ENCODE data around the gene INSIG2. TPM values are rescaled to one million over a fixed set of nuclear protein-coding genes. Genes with fewer than 3 reads are reported as not detected.
A peak's percentile ranks its signal among the peaks of the same experiment; 100 is the strongest.

Gene INSIG2
- total RNA-seq, 2 donors from 2014 or later, result 15.2 to 15.9 TPM

DNA sequence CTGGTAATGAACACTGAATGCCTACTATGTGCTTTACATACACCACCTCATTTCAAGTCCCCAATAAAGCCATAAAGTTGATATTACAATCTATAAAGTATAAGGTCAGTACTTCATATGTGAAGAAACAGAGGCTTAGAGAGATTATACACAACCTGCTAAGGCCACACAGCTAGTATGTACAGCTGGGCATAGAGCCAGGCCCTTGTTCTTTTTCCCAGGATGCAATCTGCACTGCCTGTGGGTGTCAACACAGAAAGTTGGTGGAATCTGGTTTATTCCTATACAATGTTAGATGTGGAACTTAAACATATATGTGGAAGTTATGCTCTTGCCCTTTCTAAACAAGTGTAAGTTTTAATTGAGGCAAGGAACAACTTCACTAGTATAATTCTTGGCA lies 32.8 kb downstream of the INSIG2 start:
- ATAC-seq (no peak), DNase-seq (no peak)
- intact Hi-C loops (cut with DNase I), result no loop called here

DNA sequence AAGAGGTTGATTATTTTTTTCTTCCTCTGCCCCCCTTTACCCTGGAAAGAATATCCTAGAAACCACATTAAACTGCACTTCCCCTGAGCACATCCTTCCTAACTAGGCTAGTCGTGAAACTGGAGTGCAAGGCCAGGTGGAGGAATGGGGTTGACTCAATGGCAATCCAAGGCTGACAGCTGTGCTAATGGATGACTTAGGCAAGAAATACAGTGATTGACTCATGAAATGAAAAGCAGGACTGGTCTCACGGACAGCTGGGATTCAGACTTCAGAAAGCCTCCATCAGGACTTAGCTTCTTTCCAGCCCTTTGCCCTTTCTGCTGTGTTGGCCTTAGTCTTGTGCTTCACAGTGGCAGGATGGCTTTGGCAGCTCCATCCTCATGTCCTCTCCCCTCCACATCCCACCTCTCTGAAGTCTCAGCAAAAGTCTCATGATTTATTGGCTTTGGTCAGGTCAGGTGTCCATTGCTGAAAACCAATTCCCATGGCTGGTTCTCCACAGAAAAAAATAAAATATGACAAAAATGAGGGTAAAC lies 33.8 kb downstream of the INSIG2 start:
- DNase-seq (no peak), ATAC-seq (no peak)
- intact Hi-C loops (cut with DNase I), result no loop called here

DNA sequence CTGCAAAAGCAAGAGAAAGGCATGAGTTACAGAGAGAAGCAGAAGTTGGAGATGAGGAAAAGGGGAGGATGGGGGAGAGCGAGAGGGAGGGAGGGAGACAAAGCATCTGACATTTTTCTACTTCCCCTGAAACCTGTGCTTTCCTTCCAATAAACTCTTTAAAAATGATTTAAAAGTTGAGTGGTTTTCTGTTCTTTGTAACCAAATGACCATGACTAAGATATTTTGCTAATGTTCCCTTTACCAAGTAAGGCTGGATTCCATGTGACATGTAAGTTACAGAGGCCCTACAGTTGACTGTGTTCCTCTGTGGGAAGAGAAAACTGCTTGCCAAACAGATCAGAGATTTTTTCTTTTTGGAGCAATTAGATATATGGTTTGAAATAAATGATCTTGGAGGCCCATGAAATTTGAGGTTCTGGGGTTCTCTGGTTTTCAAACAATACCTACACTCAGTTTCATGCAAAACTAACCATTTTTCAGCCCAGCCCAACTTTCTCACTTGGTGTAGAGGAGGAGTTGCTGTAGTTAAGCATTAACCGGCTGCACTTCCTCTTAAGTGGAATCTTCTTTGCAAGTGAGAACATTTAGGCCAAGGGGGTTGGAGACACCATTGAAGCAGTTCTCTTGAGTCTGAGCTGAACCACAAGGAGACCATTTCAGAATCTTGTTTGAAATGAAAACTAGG lies 34.5 kb downstream of the INSIG2 start:
- peak in 1 of 2 donors; percentile 35 for ATAC-seq
- DNase-seq, result no peak
- intact Hi-C loops (cut with DNase I), result no loop called here

DNA sequence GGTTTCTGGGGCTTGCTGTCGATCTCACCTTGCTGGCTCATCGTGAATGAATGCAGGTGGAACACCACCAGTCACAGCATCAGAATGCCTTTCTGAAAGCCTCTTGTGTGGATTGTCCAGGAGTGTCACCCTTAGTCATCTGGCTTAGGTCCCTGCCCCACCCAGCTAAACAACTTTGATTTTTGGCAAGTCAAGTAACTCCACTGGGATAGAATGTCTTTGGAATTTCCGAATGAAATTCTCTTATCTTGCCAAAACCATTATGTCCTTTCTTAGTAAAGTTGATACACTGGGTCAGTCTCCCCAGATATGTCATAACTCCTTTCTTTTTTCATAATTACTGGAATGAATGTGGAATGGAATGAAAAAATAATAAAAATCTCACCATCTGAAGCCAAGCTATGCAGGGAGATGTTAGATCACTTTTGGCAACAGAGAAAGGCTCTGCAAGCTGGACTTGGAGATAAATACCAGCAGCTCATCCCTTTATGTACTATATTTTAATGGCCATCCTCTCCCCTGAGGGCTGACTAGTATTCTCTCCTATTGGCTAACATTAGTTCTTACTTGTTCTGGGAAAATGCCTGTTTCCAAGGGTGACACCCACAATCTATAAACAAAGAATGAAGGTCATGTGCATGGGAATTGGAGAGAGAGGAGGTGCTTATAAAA lies 35.4 kb downstream of the INSIG2 start:
- intact Hi-C loops (cut with DNase I), result no loop called here
- DNase-seq (peak; percentile 34), ATAC-seq (peak; percentile 56 to 70)

DNA sequence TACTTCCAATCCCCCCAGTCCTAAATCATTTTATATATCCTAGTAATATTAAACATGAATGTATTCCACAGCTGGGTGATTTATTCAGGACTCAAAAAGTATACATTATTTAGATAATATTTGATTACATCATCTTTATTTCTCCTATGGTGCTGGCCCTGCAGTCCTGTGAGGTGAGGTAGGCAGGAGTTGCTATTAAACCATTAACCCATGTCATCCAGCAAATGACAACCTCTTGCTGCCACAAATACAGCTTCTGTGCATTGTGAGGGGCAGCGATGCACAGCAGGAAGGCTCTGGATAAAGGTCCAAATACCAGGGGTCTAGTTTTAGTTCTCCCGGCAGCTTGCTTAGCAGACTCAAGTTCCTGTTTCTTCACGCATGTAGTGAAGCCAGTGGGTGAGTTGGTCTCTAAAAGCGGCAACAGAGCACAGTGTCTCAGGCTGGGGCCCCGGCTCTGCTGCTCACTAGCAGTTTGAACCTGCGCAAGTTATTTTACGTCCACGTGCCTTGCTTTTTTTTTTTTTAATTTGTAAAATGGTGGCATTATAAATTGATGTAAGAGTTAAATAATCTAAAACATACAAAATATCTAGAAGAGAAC lies 36.1 kb downstream of the INSIG2 start:
- DNase-seq (no peak), ATAC-seq (no peak)
- intact Hi-C loops (cut with DNase I), result no loop called here

DNA sequence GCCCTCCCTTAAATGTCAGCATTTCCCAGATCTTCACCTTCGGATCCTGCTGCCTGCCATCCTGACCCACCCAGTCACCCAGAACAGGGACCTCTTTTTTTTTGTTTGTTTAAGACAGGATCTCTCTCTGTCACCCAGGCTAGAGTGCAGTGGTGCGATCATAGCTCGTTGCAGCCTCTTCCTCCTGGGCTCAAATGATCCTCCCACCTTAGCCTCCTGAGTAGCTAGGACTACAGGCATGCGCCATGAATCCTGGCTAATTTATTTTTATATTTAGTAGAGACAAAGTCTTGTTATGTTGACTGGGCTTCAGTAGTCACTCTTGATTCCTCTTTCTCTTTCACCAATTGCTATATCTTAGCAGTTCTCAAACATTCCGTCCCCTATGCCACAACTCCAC lies 39.0 kb downstream of the INSIG2 start:
- no peak for DNase-seq
- ATAC-seq, result no peak
- intact Hi-C loops (cut with DNase I), result no loop called here

DNA sequence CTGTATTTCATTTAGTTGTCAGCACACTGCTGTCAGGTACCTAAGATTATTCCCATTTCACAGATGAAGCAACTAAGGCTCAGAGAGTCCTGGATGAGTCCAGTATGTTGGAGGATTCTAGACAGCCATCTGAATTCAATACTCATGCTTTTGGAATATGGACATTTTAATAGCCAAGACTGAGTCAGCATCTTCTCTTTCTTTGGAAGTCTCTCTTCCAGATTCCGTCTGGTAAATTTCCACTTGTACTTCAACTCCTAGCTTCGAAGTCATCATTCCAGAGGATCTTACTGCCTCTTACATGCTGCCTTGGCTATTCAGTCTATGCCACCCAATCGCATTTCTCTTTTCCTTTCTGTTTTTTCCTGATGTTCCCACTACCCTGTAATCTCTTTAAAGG lies 40.6 kb downstream of the INSIG2 start:
- intact Hi-C loops (cut with DNase I), result no loop called here

GRCh38 chr2:118130385-118130784 lies 42.1 kb downstream of the INSIG2 start:
- ATAC-seq (no peak), DNase-seq (no peak)
- intact Hi-C loops (cut with DNase I), result no loop called here

More for the DNA sequence above, 40.6 kb downstream of the INSIG2 start:
- DNase-seq (no peak), ATAC-seq (no peak)

DNA sequence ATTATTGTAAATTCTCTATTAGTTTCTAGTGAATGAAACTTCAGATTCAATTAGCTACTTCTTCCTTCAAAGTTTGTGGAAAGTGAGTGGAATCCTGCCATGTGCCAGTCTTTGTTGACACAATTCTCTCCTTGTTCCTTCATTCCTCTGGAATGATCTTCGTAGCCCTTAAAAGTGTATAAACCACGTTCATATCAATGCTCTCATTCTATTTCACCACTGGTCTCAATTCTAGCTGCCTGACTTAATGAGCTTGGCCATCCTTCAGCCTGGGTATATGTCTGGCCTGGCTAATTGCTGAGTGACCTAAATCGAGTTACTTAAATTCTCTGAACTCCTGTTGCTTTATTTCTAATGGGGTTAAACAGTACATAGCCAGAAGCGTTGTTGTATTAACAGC lies 43.5 kb downstream of the INSIG2 start:
- ATAC-seq (no peak), DNase-seq (no peak)
- intact Hi-C loops (cut with DNase I), result no loop called here

DNA sequence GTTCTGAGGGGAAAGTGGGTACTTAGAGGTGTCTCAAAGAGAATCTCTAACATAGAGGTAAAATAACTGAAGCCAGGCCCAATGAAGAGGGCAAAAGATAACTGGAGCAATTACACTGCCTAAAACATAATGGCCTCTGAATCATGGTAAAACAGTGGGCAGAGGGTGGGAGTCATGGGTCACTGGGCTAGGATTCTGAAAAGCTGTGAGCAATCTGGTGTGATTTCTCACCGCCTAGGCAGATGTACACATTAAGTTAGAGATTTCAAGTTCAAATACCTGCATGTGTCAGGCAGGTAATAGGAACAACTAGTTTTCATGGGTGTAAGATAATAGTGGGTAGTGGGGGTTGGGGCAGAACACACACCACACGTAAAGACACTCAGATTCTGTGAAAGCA lies 45.6 kb downstream of the INSIG2 start:
- DNase-seq (no peak), ATAC-seq (no peak)
- intact Hi-C loops (cut with DNase I), result no loop called here

GRCh38 chr2:118134650-118135049 lies 46.4 kb downstream of the INSIG2 start:
- intact Hi-C loops (cut with DNase I), result no loop called here
- DNase-seq (no peak), ATAC-seq (no peak)

DNA sequence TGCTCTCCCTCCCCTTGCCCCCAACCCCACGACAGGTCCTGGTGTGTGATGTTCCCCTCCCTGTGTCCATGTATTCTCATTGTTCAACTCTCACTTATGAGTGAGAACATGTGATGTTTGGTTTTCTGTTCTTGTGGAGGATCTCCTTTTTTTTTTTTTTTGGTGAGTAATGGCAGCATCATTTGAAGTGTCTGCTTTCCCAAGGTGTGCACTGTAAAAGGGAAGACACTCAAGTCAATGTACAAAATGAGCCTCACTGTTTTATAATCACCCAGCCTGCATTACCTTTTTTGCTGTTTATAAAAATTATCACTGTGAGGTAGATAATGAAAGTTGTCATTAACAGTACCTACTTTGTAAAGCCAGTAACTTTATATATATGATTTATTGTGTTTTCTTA lies 56.9 kb downstream of the INSIG2 start:
- DNase-seq (no peak), ATAC-seq (no peak)
- intact Hi-C loops (cut with DNase I), result no loop called here

GRCh38 chr2:118145806-118146205 lies 57.5 kb downstream of the INSIG2 start:
- DNase-seq (no peak), ATAC-seq (no peak)
- intact Hi-C loops (cut with DNase I), result no loop called here

DNA sequence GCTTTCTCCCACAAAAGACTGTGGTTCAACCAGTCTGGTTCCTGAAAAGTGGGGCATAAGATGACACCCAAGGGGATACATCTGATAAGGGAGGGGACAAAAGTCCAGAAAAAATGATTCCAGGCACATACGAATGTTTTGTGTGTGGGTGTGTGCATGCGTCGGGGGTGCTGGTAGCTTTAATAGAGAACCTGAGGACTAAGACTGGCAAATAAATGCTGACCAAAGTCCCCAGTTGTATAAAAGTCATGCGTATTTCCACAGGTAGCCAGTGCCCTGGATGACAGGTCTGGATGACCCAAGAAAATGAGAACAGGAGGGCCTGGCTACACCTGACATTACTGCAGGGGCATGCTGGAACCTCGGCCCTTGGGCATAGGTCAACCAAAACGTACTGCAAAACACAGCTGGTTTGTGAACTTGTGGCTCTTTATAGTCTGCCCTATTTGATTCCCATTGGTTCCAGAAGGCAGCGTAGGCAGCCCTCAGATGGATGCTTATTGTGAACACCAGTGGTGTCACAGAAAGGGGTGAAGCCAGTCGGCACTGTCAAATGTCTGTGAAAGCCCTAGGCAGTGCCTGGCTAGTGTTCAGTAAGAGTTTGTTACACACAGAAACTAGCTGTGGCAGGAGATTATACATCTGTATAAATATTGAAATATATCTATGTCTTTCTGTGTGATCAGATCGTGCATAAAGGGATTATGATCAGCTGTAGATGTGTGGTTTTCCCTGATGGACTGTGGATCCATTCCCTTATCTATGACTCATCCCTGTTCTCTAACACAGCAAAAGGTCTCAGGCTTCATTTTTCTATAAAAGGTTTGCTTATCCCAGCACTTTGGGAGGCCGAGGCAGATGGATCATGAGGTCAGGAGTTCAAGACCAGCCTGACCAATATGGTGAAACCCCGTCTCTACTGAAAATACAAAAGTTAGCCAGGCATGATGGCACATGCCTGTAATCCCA lies 58.3 kb downstream of the INSIG2 start:
- intact Hi-C loops (cut with DNase I), result no loop called here
- DNase-seq (no peak), ATAC-seq (no peak)

DNA sequence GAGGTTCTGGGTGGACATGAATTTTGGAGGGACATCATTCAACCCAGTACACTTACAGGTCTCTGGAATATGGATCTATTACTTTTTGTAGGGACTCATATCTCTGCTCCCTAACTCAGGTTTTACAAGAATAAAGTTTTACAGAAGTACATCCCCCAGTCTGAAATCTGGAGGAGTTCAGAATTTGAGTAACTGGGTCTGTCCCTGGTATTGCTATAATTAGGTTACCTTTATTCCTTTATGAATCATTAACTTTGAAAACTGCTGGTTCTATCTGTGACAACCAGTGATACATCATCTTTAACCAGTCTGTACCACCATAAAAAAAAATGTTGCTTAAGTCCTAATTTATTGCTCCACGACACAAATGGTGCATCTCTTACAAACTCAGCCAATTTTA lies 59.9 kb downstream of the INSIG2 start:
- DNase-seq (no peak), ATAC-seq (no peak)
- intact Hi-C loops (cut with DNase I), result no loop called here

DNA sequence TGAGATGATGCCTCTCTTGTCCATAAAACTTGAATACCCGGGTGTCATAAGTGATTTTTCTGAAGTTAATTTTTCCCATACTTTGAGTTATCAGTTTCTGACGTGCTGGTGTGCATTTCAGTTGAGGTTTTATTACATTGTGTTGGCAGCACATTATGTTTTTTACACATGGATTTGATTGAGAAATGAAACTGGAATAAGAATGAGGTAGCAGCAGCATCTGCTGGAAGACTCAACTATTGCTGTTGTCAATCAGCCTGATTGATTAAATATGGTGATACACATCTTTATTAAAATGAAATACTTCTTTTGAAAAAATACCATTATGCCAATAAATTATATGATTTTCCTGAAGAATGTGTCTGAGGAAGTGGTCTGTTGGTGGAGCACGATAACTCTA lies 60.5 kb downstream of the INSIG2 start:
- no peak for ATAC-seq
- intact Hi-C loops (cut with DNase I), result no loop called here
- no peak for DNase-seq

DNA sequence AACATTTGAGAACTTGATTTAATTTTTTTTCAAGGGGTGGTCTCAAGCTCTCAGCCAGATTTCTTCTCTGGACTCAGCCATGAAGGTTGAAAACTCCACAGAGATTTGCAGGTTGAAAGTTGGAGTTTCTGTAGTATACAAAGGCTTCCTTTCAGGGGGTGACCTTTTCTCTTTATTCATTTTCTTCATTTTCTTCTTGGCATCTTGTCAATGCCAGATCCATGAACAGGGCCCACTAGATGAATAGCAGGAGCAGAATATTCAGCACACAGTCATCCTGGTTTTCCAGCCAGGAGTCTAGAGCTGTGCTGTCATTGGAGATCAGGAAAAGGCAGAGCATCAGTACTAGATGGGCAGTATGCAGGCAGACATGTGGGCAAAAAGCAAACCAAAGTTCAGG lies 62.0 kb downstream of the INSIG2 start:
- intact Hi-C loops (cut with DNase I), result no loop called here
- ATAC-seq, result no peak

DNA sequence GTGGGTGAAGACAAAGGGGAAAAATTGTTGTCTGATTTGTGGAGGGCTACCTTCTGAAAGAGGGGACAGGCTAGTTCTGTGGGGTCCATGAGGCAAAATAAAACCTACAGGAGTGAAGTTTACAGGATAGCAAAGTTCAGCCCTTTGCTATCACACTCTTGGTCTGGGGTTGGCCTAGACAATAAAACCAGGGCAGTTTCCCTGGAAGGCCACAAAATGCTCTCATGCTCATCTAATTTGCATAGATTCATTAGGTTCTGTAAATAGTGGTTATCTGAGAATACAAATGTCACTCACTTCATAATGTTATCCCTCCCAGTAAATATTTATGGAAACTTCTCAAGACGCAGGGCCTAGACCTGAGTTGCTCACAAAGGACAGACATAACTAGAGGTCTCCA lies 63.6 kb downstream of the INSIG2 start:
- no peak for ATAC-seq
- intact Hi-C loops (cut with DNase I), result no loop called here

More for the DNA sequence above, 62.0 kb downstream of the INSIG2 start:
- DNase-seq, result no peak

DNA sequence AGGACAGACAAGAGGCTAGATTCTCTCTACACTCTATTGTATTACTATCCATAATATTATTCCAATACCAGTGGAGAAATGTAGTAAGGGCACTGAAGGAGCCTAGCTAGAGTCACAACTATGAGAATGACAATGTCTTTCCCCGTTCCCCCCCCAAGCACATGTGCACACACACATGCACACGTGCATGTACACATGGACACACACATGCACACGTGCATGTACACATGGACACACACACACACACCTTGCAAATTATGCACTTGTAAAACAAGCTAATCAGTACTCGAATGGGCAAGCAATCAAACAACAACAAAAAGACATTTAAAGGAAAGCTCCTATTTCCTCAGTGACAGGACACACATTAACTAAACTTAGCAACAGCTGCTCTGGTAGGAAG lies 65.2 kb downstream of the INSIG2 start:
- ATAC-seq (no peak), DNase-seq (no peak)
- intact Hi-C loops (cut with DNase I), result no loop called here

More for the DNA sequence above, 63.6 kb downstream of the INSIG2 start:
- DNase-seq, result no peak
